ENCODE results near the gene TSPAN9.

TSPAN9 gene

GRCh38 chr12:3230758-3231375, 153.7 kb downstream of the TSPAN9 start:
- no peak for DNase-seq (ENCODE audit: low spot score in 2 of 2)
- Mint-ChIP-seq H3K36me3 (peaks cover 4% of the 10 kb centered on the region), H3K9me3 (peaks cover 4% of the 10 kb centered on the region), H3K27me3 (peaks cover 6% of the 10 kb centered on the region), H3K4me1 (peaks cover 33% of the 10 kb centered on the region), H3K4me3 (no peak overlapping the region), H3K27ac (no peak overlapping the region)
- no peak for ATAC-seq (ENCODE audit: low read depth)

- Mint-ChIP-seq H3K4me1 (peaks cover 30% of the 10 kb centered on the region), H3K36me3 (peaks cover 4% of the 10 kb centered on the region), H3K27ac (no peak overlapping the region), H3K27me3 (peaks cover 6% of the 10 kb centered on the region), H3K4me3 (no peak overlapping the region), H3K9me3 (peaks cover 4% of the 10 kb centered on the region)
- DNase-seq (ENCODE audit: low spot score in 2 of 2) (no peak), ATAC-seq (ENCODE audit: low read depth) (no peak)
Measured at GRCh38 chr12:3231399-3231876, 154.3 kb downstream of the TSPAN9 start.

- Mint-ChIP-seq H3K27ac (no peak overlapping the region), H3K9me3 (peaks cover 3% of the 10 kb centered on the region)
Measured at GRCh38 chr12:3233797-3234196, 156.6 kb downstream of the TSPAN9 start.

GRCh38 chr12:3236345-3237187, 159.4 kb downstream of the TSPAN9 start:
- Mint-ChIP-seq H3K27ac (no peak overlapping the region), H3K4me1 (peaks cover 5% of the 10 kb centered on the region), H3K9me3 (no peaks in the 10 kb centered on the region), H3K27me3 (peaks cover 4% of the 10 kb centered on the region), H3K4me3 (no peak overlapping the region), H3K36me3 (no peaks in the 10 kb centered on the region)
- no peak for DNase-seq (ENCODE audit: low spot score in 2 of 2)
- ATAC-seq (ENCODE audit: low read depth), result peak; percentile 45

More at GRCh38 chr12:3233797-3234196, 156.6 kb downstream of the TSPAN9 start:
- no peak for DNase-seq (ENCODE audit: low spot score in 2 of 2)
- no peak for ATAC-seq (ENCODE audit: low read depth)
- no peak overlapping the region for H3K4me3 Mint-ChIP-seq
- peaks cover 3% of the 10 kb centered on the region for H3K36me3 Mint-ChIP-seq
- H3K27me3 Mint-ChIP-seq, result peaks cover 6% of the 10 kb centered on the region
- H3K4me1 Mint-ChIP-seq, result peaks cover 17% of the 10 kb centered on the region

GRCh38 chr12:3238196-3238595, 161.0 kb downstream of the TSPAN9 start:
- Mint-ChIP-seq H3K4me1 (peaks cover 5% of the 10 kb centered on the region), H3K27me3 (peaks cover 4% of the 10 kb centered on the region), H3K36me3 (no peaks in the 10 kb centered on the region), H3K4me3 (no peak overlapping the region), H3K9me3 (no peaks in the 10 kb centered on the region), H3K27ac (no peak overlapping the region)
- no peak for ATAC-seq (ENCODE audit: low read depth)
- DNase-seq (ENCODE audit: low spot score in 2 of 2), result no peak

- Mint-ChIP-seq H3K27ac (no peak overlapping the region), H3K9me3 (no peaks in the 10 kb centered on the region), H3K4me1 (peaks cover 3% of the 10 kb centered on the region), H3K4me3 (no peak overlapping the region), H3K27me3 (peaks cover 2% of the 10 kb centered on the region), H3K36me3 (no peaks in the 10 kb centered on the region)
- ATAC-seq (ENCODE audit: low read depth), result no peak
- no peak for DNase-seq (ENCODE audit: low spot score in 2 of 2)
Measured at GRCh38 chr12:3241621-3242020, 164.4 kb downstream of the TSPAN9 start.

- no peak overlapping the region for H3K27ac Mint-ChIP-seq
- ATAC-seq (ENCODE audit: low read depth), result no peak
- no peaks in the 10 kb centered on the region for H3K9me3 Mint-ChIP-seq
Measured at GRCh38 chr12:3242199-3242863, 165.2 kb downstream of the TSPAN9 start.

GRCh38 chr12:3243376-3244084, 166.4 kb downstream of the TSPAN9 start:
- no peak overlapping the region for H3K4me3 Mint-ChIP-seq
- DNase-seq (ENCODE audit: low spot score in 2 of 2), result no peak
- H3K36me3 Mint-ChIP-seq, result no peaks in the 10 kb centered on the region
- no peak for ATAC-seq (ENCODE audit: low read depth)
- no peaks in the 10 kb centered on the region for H3K27me3 Mint-ChIP-seq
- H3K4me1 Mint-ChIP-seq, result peaks cover 5% of the 10 kb centered on the region
- H3K27ac Mint-ChIP-seq, result no peak overlapping the region
- no peaks in the 10 kb centered on the region for H3K9me3 Mint-ChIP-seq

More at GRCh38 chr12:3242199-3242863, 165.2 kb downstream of the TSPAN9 start:
- Mint-ChIP-seq H3K36me3 (no peaks in the 10 kb centered on the region), H3K4me1 (no peaks in the 10 kb centered on the region), H3K4me3 (no peak overlapping the region), H3K27me3 (no peaks in the 10 kb centered on the region)
- DNase-seq (ENCODE audit: low spot score in 2 of 2), result no peak

GRCh38 chr12:3244219-3244750, 167.1 kb downstream of the TSPAN9 start:
- Mint-ChIP-seq H3K36me3 (no peaks in the 10 kb centered on the region), H3K27ac (no peak overlapping the region), H3K27me3 (peaks cover 6% of the 10 kb centered on the region), H3K4me3 (no peak overlapping the region), H3K4me1 (peaks cover 12% of the 10 kb centered on the region), H3K9me3 (no peaks in the 10 kb centered on the region)
- no peak for DNase-seq (ENCODE audit: low spot score in 2 of 2)
- ATAC-seq (ENCODE audit: low read depth), result no peak

- Mint-ChIP-seq H3K27ac (no peak overlapping the region), H3K27me3 (peaks cover 9% of the 10 kb centered on the region), H3K9me3 (no peaks in the 10 kb centered on the region), H3K4me3 (no peak overlapping the region), H3K36me3 (no peaks in the 10 kb centered on the region), H3K4me1 (peaks cover 14% of the 10 kb centered on the region)
- DNase-seq (ENCODE audit: low spot score in 2 of 2) (no peak), ATAC-seq (ENCODE audit: low read depth) (no peak)
Measured at GRCh38 chr12:3246253-3246652, 169.1 kb downstream of the TSPAN9 start.

GRCh38 chr12:3247077-3247476, 169.9 kb downstream of the TSPAN9 start:
- Mint-ChIP-seq H3K27me3 (peaks cover 9% of the 10 kb centered on the region), H3K36me3 (no peaks in the 10 kb centered on the region), H3K4me3 (no peak overlapping the region), H3K27ac (no peak overlapping the region), H3K4me1 (peaks cover 14% of the 10 kb centered on the region), H3K9me3 (no peaks in the 10 kb centered on the region)
- DNase-seq (ENCODE audit: low spot score in 2 of 2) (no peak), ATAC-seq (ENCODE audit: low read depth) (no peak)

GRCh38 chr12:3247629-3248161, 170.5 kb downstream of the TSPAN9 start:
- H3K4me3 Mint-ChIP-seq, result no peak overlapping the region
- H3K36me3 Mint-ChIP-seq, result no peaks in the 10 kb centered on the region
- no peaks in the 10 kb centered on the region for H3K9me3 Mint-ChIP-seq
- no peak overlapping the region for H3K27ac Mint-ChIP-seq
- peaks cover 9% of the 10 kb centered on the region for H3K27me3 Mint-ChIP-seq
- DNase-seq (ENCODE audit: low spot score in 2 of 2) (no peak), ATAC-seq (ENCODE audit: low read depth) (no peak)
- H3K4me1 Mint-ChIP-seq, result peaks cover 14% of the 10 kb centered on the region

GRCh38 chr12:3249081-3249800, 172.1 kb downstream of the TSPAN9 start:
- Mint-ChIP-seq H3K27me3 (peaks cover 9% of the 10 kb centered on the region), H3K36me3 (no peaks in the 10 kb centered on the region), H3K9me3 (no peaks in the 10 kb centered on the region), H3K27ac (peak overlapping the region; percentile 51), H3K4me1 (peaks cover 14% of the 10 kb centered on the region), H3K4me3 (no peak overlapping the region)
- no peak for ATAC-seq (ENCODE audit: low read depth)
- no peak for DNase-seq (ENCODE audit: low spot score in 2 of 2)
